IPS-20b (cell line): Measurements from ENCODE around the gene PRR14.
"Not testable (repeated sequence)": the region's sequence is repeated elsewhere in the genome, so short reads cannot be mapped to it uniquely, and the experiment has no call there.

Experiments used
- H3K27ac ChIP-seq: one replicate; pipeline ENCODE4 v1.5.1; 2013; ENCODE audit warnings: low read length
- H3K27me3 ChIP-seq: 2 replicates; pipeline ENCODE4 v1.6.1; 2013; ENCODE audit warnings: mild to moderate bottlenecking, low read length, inconsistent platforms; ENCODE audit not compliant: insufficient read depth
- H3K36me3 ChIP-seq: 2 replicates; pipeline ENCODE4 v1.6.1; 2013; ENCODE audit warnings: low read depth, mild to moderate bottlenecking, inconsistent platforms, low read length, moderate library complexity; ENCODE audit not compliant: insufficient read depth
- H3K4me1 ChIP-seq: 2 replicates; pipeline ENCODE4 v1.6.1; 2013; ENCODE audit warnings: mild to moderate bottlenecking, control low read depth, inconsistent platforms, low read length, moderate library complexity; ENCODE audit not compliant: insufficient read depth
- H3K4me3 ChIP-seq: 2 replicates; pipeline ENCODE4 v1.5.1; 2013; ENCODE audit warnings: mild to moderate bottlenecking, low read length, inconsistent platforms
- H3K9ac ChIP-seq: 2 replicates; pipeline ENCODE4 v1.6.1; 2013; ENCODE audit warnings: low read depth, mild to moderate bottlenecking, inconsistent platforms, low read length, moderate library complexity
- H3K9me3 ChIP-seq: 2 replicates; pipeline ENCODE4 v1.6.1; 2013; ENCODE audit warnings: mild to moderate bottlenecking, low read depth, low read length, inconsistent platforms; ENCODE audit not compliant: insufficient read depth

The PRR14 gene

DNA sequence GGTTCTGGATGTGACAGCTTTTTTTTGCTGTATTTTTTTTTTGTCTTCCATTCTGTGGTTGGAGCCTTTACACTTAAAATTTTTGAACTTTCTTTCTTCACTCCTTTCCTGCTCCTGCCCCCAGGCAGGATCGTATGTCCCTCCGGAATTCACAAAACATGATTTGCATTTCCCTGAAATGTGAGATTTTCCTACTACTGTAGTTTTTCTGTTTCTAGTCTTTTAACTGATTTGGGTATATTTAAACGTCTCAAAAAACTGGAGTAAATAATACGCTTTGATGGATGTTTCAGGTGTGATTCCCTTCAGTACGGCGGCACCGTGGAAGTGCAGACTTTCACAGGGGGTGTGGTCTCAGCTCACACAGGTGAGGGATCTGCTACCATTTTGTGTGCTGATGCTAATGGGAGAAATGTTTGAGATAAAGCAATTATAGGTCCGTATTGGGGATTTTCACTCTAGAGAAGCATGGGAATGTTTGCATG lies 48.9 kb downstream of the PRR14 start:
- Histone ChIP-seq H3K27ac (no peak overlapping the region), H3K27me3 (peaks cover 30% of the 10 kb centered on the region), H3K4me1 (peaks cover 8% of the 10 kb centered on the region), H3K36me3 (peaks cover 35% of the 10 kb centered on the region), H3K9ac (peak overlapping the region; percentile 99; the same call in 1 of the 2 replicates), H3K4me3 (peak overlapping the region; percentile 90), H3K9me3 (no peaks in the 10 kb centered on the region)

DNA sequence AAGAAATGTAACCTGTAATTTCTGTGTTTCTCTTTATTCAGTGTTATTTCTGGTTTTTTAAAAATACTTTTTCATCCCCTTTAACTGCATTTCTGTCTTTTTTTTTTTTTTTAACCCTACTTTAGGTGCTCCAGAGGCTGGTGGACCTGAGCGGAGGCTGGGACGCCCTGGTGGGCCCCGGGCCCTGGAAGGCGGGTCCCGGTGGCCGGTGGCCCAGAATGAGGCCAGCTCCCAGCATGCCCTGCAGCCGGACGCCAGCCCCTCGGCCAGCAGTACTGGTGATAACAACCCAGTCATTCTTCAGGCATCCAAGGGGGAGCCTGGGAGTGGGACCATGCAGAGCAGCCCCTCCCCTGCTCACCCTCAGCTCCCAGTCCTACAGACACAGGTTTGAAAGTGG lies 49.7 kb downstream of the PRR14 start:
- peaks cover 43% of the 10 kb centered on the region for H3K36me3 ChIP-seq
- H3K27ac ChIP-seq = no peak overlapping the region
- no peak overlapping the region for H3K4me3 ChIP-seq
- peaks cover 21% of the 10 kb centered on the region for H3K27me3 ChIP-seq
- peaks cover 8% of the 10 kb centered on the region for H3K4me1 ChIP-seq
- H3K9me3 ChIP-seq = no peaks in the 10 kb centered on the region
- H3K9ac ChIP-seq = no peak overlapping the region

DNA sequence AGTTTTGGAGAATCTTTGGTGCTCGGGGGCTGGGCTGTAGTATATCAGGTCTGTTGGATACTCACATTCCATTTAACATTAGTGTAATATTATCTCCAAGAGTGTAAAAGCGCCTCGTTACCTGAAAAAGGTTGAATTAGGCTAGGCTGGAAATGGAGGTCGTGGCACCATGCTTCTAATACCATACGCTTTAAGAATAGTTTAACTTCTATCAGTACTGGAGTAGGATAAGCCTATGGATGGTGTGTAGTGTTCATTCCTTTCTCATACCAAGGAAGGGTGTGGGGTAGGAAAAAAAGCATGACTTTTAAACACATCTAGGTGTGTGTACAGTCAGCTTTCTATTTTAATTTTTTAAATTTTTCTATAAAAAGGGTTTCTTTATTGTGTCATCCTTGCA lies 50.2 kb downstream of the PRR14 start:
- H3K4me1 ChIP-seq = peaks cover 8% of the 10 kb centered on the region
- H3K36me3 ChIP-seq = peaks cover 48% of the 10 kb centered on the region
- H3K27me3 ChIP-seq = peaks cover 16% of the 10 kb centered on the region
- H3K9ac ChIP-seq = no peak overlapping the region
- H3K9me3 ChIP-seq = no peaks in the 10 kb centered on the region
- no peak overlapping the region for H3K4me3 ChIP-seq
- H3K27ac ChIP-seq = no peak overlapping the region

DNA sequence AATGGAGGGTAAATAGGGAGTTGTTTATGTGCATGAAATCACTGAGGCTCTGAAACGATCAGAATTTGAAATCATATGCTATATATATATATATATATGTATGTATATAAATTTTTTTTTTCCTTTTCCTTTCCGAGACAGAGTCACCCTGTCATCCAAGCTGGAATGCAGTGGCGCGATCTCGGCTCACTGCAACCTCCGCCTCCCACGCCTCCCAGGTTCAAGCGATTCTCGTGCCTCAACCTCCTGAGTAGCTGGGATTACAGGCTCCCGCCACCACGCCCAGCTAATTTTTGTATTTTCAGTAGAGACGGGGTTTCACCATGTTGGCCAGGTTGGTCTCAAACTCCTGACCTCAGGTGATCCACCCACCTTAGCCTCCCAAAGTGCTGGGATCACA lies 52.3 kb downstream of the PRR14 start:
- not testable (repeated sequence) for H3K9me3 ChIP-seq, H3K9ac ChIP-seq, H3K27me3 ChIP-seq, H3K4me1 ChIP-seq, H3K27ac ChIP-seq, H3K4me3 ChIP-seq
- H3K36me3 ChIP-seq = peaks cover 69% of the 10 kb centered on the region

DNA sequence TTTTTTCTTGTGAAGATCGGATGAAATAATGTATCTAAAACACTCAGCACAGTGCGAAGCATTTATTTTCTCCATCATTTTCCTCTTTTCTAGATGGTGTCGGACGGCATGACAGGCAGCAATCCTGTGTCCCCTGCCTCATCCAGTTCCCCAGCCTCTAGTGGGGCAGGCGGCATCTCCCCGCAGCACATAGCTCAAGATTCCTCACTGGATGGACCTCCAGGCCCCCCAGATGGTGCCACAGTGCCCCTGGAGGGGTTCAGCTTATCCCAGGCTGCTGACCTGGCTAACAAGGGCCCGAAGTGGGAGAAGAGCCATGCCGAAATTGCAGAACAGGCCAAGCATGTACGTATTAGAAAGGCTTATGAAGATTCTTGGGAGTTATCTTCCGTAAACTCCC lies 53.2 kb downstream of the PRR14 start:
- Histone ChIP-seq H3K9ac (no peak overlapping the region), H3K27me3 (no peaks in the 10 kb centered on the region), H3K4me1 (peaks cover 8% of the 10 kb centered on the region), H3K4me3 (no peak overlapping the region), H3K9me3 (no peaks in the 10 kb centered on the region), H3K36me3 (peaks cover 77% of the 10 kb centered on the region), H3K27ac (no peak overlapping the region)
